Measurements from ENCODE around the gene GRM1.
"Not testable (repeated sequence)": the region's sequence is repeated elsewhere in the genome, so short reads cannot be mapped to it uniquely, and the experiment has no call there.

GRM1 gene

DNA sequence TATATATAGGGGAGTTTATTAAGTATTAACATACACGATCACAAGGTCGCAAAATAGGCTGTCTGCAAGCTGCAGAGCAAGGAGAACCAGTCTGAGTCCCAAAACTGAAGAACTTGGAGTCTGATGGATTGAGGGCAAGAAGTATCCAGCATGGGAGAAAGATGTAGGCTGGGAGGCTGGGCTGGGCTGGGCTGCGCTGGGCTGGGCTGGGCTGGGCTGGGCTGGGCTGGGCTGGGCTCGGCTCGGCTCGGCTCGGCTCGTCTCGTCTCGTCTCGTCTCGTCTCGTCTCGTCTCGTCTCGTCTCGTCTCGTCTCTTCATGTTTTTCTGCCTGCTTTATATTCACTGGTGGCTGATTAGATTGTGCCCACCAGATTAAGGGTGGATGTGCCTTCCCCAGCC, 238.6 kb downstream of the GRM1 start:
- FAIRE-seq = no peak
- no peak for DNase-seq (ENCODE audit: insufficient read length, low spot score)

DNA sequence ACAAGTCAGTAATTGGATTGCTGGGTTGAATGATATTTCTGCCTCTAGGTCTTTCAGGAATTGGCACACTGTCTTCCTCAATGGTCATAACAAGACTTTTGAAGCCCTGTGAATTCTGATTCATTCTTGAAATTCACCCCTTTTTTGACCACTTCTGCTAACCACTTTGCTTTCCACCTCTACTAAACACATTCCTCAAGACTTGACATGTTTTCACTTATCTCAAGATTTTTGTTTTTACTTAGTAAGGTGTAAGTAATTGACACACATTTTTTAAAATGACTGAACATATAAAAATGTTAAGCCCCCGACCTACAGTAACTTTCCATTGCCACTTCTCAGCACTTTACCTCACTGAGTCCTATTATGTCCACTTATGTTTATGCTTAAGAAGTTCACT, 239.1 kb downstream of the GRM1 start:
- FAIRE-seq = no peak
- DNase-seq (ENCODE audit: insufficient read length, low spot score) = no peak

DNA sequence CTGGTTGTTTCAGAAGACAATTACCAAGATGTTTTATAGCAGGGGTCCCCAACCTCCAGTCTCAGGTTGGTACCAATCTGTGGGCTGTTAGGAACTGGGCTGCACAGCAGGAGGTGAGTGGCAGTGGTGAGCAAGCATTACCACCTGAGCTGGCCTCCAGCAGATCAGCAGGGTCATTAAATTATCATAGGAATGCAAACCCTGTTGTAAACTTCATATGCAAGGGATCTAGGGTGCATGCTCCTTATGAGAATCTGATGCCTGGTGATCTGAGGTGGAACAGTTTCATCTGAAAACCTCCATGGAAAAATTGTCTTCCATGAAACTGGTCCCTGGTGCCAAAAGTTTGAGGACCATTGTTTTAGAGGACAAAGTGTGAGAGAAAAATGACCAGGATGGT, 240.6 kb downstream of the GRM1 start:
- DNase-seq (ENCODE audit: insufficient read length, low spot score) (no peak), FAIRE-seq (no peak)

DNA sequence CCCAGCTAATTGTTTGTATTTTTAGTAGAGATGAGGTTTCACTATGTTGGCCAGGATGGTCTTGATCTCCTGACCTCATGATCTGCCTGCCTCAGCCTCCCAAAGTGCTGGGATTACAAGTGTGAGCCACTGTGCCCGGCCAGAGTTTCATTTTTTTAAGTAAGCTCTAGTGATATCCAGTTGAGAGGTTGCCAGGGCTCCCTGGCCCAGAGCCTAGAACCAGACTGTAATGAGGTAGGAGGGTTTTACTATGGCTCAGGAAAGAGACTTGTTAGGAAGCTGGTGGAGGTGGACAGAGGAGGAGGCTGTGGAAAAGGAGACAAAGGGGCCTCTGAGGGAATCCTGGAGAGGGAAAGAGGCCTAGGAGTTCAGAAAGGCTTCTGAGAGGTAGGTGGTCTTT, 242.3 kb downstream of the GRM1 start:
- not testable (repeated sequence) for FAIRE-seq; DNase-seq (ENCODE audit: insufficient read length, low spot score)

DNA sequence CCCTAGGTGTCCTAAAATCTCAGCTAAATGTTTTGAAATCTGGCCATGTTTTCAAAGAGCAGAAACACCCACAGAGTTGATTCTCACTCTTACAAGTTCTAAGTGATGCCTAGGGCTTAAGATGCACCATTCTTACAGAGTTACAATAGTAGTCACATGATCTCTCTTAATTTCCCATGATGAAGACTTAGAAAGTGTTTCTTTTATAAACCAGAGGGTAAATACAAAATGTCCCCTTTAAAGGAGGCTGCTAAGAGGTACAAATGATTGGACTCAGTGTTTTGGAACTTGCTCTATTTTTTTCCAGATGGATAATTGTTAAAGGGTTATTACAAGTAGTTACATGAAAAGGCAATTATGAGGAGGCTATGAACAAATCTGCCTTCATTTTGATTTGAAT, 244.6 kb downstream of the GRM1 start:
- DNase-seq (ENCODE audit: insufficient read length, low spot score) (no peak), FAIRE-seq (no peak)

DNA sequence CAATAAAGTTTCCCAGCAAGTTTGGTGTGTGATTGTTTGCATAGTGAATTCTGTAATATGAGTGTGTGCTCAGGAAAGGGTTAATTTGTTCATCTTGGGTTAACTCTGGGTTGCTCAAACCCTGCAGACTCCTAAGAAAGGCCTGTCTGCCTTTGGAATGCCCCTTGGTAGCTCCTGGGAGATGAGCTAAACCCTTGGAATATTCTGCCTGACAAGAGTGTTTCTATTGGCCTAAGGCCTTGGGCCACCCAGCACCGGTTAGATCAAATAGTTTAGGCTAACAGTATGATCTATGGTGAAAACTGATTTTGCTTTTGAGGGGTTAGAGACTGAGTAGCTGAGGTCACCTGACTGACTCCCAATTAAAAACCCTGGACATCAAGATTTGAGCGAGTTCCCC, 248.3 kb downstream of the GRM1 start:
- DNase-seq (ENCODE audit: insufficient read length, low spot score) (no peak), FAIRE-seq (no peak)

DNA sequence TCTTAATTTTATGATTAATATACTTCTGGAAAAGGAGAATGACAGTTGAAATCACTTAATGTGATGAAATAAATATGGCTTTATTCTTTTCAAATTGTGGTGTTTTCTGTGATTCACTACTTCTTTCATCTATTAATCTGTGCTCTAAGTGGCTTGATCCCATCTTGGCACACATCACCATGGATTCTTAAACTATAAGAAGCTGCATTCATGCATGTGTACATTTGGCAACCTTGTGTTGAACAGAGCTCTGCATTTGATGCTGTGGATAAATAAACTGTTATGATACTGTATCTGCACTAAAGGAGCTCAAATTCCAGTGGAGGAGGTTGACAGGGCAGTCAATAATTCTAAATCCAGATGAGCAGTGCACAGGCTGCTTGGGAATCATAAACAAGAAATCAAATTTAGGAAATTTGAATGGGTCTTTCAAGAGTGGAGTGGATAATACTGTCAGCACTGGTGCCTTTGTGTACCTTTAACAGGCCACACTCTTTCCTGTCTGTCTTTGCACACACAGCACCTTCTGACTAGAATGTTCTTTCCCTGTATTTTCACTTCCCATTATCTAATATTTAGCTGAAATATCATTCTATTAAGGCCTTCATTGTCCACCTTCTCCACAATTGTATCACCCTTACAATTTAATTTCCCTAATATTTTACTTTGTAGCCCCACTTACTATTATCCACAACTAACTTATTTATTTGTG, 252.9 kb downstream of the GRM1 start:
- DNase-seq (ENCODE audit: insufficient read length, low spot score) (no peak), FAIRE-seq (no peak)

DNA sequence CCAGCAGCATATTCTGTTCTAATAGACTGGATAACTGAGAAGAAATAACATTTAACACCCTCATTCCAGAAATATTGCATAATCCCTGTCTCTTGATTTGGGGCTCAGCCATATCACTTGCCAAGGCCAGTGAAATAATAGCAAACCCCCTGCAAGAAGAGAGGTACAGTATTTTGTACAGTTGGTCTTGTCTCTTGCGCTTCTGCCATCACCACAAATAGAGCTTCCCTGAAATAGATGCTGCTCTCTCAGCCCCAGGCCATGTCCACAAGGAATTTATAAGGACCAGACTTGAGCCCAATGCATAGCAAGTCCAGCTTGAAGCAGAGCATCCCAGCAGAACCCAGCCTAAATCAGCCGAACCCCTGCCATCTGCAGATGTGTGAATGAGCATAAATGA, 254.0 kb downstream of the GRM1 start:
- DNase-seq (ENCODE audit: insufficient read length, low spot score) (no peak), FAIRE-seq (no peak)

DNA sequence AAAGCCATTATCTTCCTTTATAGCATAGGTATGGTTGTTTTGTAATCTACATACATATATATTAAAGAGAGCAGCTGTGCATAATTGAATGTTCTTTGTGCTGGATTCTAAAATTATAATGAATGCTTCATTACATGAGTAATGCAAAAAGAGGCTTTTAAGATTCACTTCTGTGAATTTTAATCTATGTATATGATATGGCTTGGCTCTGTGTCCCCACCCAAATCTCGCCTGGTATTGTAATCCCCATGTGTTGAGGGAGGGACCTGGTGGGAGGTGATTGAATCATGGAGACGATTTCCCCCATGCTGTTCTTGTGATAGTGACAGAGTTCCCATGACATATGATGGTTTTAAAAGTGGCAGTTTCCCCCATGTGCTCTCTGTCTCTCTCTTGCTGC, 255.4 kb downstream of the GRM1 start:
- no peak for DNase-seq (ENCODE audit: insufficient read length, low spot score)
- FAIRE-seq = no peak

DNA sequence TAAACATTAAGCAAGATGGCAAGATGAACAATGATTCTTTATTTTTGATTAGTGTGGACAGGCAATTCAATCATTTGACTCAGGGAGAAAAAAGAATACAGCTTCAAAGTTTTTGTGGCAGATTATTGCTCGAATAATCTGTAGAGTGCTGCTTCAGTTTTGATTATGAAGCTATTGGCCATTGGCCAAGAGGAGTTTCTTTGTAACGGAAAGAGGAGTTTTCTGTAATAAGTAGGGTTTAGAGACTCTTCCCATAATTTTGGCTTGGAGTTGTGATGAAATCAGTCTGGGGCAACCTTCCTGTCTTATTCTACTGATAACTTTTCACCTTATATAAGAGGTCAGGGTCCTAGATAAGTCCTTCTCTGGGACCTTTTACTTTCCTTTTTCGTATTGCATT, 258.1 kb downstream of the GRM1 start:
- DNase-seq (ENCODE audit: insufficient read length, low spot score) = no peak
- no peak for FAIRE-seq

DNA sequence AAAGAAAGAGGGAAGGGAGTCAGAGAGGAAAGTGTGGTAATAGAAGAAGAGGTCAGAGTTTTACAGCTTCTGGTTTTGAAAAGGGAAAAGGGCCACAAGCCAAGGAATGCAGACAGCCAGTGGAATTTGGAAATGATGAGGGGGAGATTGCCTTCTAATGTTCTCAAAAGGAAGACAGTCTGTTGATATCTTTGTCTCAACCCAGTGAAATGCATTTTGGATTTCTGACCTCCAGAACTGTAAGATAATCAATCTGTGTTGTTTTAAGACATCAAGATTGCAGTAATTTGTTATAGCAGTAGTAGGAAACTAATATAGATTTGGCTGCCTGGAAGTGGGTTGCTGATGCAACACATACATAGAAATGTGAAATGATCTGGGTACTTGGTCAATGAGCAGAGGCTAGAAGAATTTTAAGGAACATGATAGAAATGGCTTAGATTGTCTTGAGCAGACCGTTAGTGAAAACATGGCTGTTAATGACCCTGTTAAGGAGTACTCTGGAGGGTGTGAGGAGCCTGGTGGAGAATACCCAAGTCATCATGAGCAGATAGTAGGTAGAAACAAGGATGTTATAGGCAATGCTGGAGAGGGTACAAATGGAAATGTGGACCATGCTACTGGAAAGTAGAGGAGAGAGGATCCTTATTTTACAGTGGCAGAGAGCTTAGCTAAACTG, 259.0 kb downstream of the GRM1 start:
- DNase-seq (ENCODE audit: insufficient read length, low spot score) (no peak), FAIRE-seq (no peak)

DNA sequence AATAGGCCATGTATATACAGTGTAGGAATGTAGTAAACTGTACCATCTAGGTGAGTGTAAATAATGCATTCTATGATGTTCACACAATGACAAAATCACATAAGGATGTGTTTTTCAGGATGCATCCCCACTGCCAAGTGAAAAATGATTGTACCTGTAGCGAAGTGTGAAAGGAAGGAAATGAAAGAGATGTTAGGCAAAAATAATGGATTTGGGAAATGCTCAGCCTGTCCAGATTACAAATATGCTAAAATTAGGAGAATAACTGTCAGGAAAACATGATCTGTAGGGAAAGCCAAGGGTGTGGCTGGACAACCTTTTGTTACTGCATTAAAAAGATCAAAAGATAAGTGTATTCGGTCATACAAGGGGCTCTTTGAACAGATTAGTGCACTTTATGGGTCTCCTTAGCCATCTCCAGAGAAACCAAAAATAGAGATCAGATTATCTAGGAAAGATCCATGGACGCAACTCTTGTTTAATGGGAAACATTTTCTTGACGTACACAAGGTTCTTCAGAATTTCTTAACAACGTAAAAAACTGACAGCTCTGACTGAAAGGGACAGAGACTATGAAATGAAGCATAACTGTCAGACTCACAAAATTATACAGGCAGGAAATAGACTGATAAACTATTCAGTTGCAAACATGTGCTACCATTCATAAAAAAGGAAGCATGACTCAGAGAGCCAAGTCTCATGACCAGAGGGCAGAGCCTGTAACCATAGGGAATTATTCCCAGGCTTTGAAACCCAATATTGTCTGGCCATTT, 261.1 kb downstream of the GRM1 start:
- FAIRE-seq (no peak), DNase-seq (ENCODE audit: insufficient read length, low spot score) (no peak)

DNA sequence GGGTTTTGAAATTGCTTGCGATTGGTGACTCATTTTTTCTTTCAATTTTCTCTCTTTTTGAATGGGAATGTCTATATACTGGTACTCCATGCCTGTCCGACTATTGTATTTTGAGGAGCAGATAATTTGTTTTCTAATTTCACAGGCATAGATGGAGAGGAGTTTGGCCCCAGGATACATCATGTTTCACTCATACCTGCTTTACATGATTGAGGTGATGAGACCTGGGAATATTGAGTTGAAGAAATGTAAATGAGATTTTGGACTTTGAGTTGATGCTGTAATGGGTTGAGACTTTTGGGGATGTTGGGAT, 261.7 kb downstream of the GRM1 start:
- FAIRE-seq (no peak), DNase-seq (ENCODE audit: insufficient read length, low spot score) (no peak)

DNA sequence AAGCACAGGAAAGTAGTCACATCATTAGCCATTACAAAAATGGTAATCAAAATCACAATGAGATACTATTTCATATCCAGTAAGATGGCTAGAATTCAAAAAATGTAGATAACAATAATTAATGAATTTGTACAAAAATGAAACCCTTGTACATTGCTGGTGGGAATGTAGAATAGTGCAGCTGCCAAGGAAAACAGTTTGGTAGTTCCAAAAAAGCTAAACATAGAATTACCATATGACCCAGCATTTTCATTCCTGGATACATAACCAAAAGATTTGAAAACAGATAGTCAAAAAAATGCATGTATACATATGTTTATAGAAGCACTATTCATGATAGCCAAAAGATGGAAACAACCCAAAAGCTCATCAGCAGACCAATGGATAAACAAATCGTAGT, 263.6 kb downstream of the GRM1 start:
- no peak for FAIRE-seq
- DNase-seq (ENCODE audit: insufficient read length, low spot score) = no peak

DNA sequence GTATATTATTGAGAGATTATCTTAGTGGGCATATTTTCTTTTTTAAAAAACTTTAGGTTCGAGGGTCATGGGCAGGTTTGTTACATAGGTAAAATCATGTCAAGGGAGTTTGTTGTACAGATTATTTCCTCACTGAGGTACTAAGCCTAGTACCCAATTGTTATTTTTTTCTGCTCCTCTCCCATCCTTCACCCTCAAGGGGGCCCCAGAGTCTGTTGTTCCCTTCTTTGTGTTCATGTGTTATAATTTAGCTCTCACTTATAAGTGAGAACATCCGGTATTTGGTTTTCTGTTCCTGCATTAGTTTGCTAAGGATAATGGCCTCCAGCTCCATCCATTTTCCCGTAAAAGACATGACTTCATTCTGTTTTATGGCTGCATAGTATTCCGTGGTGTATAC, 266.8 kb downstream of the GRM1 start:
- no peak for FAIRE-seq
- no peak for DNase-seq (ENCODE audit: insufficient read length, low spot score)

DNA sequence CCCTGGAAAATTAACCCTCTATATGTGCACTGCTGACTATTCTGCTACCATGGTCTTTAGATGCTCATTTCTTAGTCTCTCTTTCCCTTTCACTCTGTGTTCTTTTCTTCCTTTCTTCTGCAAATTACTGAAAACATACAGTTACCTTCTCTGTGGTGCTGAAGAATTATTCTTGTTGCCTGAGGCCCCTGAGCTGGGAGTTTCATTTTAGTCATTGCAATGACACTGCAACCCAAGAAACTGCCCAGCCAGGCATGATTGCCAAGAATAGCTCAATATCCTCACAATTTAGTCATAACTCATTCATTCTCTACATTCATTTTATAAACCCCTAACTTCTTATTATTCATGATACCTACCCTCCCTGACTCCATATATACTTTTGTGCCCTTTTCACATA, 269.0 kb downstream of the GRM1 start:
- DNase-seq (ENCODE audit: insufficient read length, low spot score) = no peak
- no peak for FAIRE-seq

DNA sequence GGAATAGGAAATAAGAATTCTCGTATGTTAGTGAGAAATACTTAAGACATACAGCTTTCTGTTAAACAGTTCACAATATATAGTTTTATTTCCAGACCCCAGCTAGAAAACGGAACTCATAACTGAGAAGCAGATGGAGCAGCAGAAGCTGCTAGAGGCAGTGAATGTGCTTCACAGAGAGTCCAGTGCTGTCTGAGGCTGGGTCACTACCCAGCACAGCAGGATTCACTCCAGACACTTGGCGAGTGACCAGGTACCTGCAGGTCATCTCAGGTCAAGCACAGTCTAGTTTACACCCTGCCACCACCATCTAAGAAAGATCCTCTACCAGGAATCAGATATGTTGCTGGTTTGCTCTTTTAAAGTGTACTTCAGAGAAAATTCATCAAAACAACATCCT, 271.7 kb downstream of the GRM1 start:
- FAIRE-seq (no peak), DNase-seq (ENCODE audit: insufficient read length, low spot score) (no peak)

DNA sequence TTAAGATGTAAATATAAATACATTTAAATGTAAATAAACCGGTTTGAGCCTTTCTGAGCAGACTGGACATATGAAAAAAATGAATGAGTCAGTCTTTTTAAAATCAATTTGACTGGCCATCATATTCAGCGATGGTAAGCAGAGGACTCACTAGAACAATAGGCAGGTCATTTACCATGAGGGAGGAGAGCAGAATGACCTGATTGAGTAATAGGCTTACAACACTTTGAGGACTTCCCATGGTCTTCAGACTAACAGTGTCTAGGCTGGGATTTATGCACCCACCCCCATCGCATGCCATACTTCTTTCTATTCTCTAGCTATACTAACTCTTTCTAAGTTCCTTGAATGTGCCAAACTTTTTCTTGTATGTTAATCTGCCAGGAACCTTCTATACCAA, 272.9 kb downstream of the GRM1 start:
- no peak for FAIRE-seq

DNA sequence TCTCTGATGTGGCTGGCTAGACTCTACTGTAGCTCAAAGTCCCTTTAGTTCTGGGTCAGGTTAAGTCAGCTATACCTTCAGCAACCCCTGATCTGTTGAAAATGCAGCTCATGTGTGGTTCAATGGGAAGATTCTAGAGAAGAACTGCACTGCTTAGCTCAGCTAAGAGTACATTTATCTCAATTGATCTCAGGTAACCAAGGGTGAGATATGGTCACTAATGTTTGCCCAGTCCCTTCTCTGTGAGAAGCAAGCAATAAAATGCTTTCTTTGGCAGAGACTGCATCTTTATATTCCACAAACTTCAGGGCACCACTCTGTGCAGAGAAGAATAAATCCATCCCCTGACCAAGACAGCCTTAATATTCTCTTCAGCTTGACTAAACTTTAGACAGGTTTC, 274.1 kb downstream of the GRM1 start:
- DNase-seq (ENCODE audit: insufficient read length, low spot score) (no peak), FAIRE-seq (no peak)

More for the DNA sequence above, 272.9 kb downstream of the GRM1 start:
- no peak for DNase-seq (ENCODE audit: insufficient read length, low spot score)

DNA sequence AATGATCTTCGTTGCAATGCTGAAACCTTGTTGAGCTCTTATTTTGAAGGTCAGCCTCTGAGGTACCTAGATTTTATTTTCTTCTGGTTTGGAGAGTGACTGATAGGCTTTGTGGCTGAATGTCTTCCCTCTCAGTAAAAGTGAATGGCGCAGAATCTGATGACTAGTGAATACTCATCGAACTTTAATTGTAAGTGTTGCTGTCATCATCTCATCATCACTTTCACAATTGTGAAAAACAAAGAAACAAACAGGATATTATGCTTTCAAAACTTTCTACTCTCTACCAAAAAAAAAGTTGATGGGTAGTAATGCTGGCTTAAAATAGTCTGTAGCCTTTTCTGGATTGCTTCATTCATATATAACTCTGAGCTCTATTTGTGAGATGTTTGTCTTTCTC, 275.3 kb downstream of the GRM1 start:
- DNase-seq (ENCODE audit: insufficient read length, low spot score) (no peak), FAIRE-seq (no peak)

DNA sequence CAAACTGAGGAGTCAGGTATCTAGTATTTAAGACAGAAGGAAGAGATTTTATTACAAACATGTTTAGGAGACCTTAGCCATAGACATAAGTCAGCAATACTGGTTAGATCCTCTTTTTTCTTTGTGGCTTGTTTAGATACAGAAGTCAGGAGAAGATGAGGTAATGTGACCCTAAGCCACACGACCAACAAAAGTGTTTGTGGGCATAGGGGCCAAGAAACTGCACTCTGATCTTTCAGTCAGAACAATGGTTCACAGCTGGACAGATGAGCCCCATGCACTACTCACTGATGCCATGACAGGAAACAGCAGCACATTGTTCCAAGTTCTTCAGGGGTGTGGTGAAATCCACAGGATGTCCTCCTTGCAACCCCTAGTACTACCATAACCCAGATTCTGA, 276.2 kb downstream of the GRM1 start:
- DNase-seq (ENCODE audit: insufficient read length, low spot score) (no peak), FAIRE-seq (no peak)

DNA sequence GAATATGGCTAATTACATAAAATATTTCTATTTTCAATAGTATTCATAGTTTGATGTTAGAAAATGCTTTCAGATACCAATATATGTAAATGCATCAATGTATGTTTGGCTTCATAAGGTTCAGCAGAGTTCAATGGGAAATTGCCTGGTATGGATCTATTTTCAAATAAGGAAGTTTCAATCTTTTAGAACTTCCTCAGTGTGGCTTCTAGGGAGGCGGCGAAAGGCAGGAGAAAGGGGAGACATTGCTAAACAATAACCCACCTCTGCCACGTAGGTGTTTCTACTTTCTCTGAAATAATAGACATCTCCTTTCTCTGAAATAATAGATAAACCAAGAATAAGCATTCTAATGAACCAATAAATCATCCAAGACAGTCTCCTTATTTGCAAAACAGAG, 277.1 kb downstream of the GRM1 start:
- FAIRE-seq = no peak
- DNase-seq (ENCODE audit: insufficient read length, low spot score) = no peak
